A549 (cell line): ENCODE measurements around the gene GALR3. TPM values are rescaled to one million over a fixed set of nuclear protein-coding genes. Genes with fewer than 3 reads are reported as not detected.

Experiments used
- ATAC-seq, 2 experiments: fragments of 200-7000 bp in 1 of 2; fragments of >200 bp in 1 of 2; cut with Nextera tagmentation in 1 of 2; cut with Tn5 transposase in 1 of 2; 3 replicates each; pipeline versions ENCODE4 v1.8.0 to v1.9.1; 2018 to 2020; ENCODE audit warnings: mild to moderate bottlenecking in 1 of 2, moderate library complexity in 1 of 2
- CTCF ChIA-PET: fragments of 300-600 bp; sonication (Branson Sonifier 250); formaldehyde crosslinking; extraction: SDS; loops from one replicate; lab custom pipeline; 2021; ENCODE audit warnings: antibody characterized with exemption, inconsistent platforms; lab: Yijun Ruan, JAX
- POLR2A ChIA-PET: fragments of 350-600 bp; formaldehyde crosslinking; extraction: SDS; loops from one replicate; lab custom pipeline; 2021; ENCODE audit warnings: antibody characterized with exemption, inconsistent platforms; lab: Yijun Ruan, JAX
- DNase-seq, 2 experiments: peaks; one replicate each; pipeline versions ENCODE4 v3.0.0 to v3.0.0-alpha.2; 2011 to 2016; ENCODE audit warnings: low read depth in 1 of 2, low spot score in 1 of 2
- FAIRE-seq: peaks from 2 replicates; lab custom pipeline; 2011; peaks lifted over from hg19 to GRCh38; lab: Jason Lieb, UNC
- H3K27ac ChIP-seq, 2 experiments: fragments of >200 bp; sonication (Bioruptor Twin); formaldehyde crosslinking; 3 replicates each; pipeline ENCODE4 v1.5.1; 2016 to 2017
- H3K4me1 ChIP-seq: fragments of >200 bp; sonication (Bioruptor Twin); formaldehyde crosslinking; 3 replicates; pipeline ENCODE4 v1.6.1; 2016
- H3K4me2 ChIP-seq: fragments of >200 bp; sonication (Bioruptor Twin); formaldehyde crosslinking; 3 replicates; pipeline ENCODE4 v1.6.1; 2016
- H3K4me3 ChIP-seq: fragments of >200 bp; sonication (Bioruptor Twin); formaldehyde crosslinking; 3 replicates; pipeline ENCODE4 v1.5.1; 2016
- H3K9me3 ChIP-seq: fragments of >200 bp; sonication (Bioruptor Twin); formaldehyde crosslinking; 3 replicates; pipeline ENCODE4 v1.6.1; 2016
- ATOH8 ChIP-seq: fragments of 250-450 bp; sonication (Bioruptor Pico); IDR thresholded peaks from 2 replicates; pipeline ENCODE4 v1.5.0; 2020; ENCODE audit warnings: low read depth, mild to moderate bottlenecking, moderate library complexity
- BCL3 ChIP-seq: fragments of >200 bp; sonication (Bioruptor Twin); formaldehyde crosslinking; IDR thresholded peaks from 3 replicates; pipeline ENCODE4 v1.6.1; 2016
- CBX2 ChIP-seq: fragments of 200-600 bp; sonication (generic); IDR thresholded peaks from 2 replicates; pipeline ENCODE4 v1.6.1; 2016; ENCODE audit warnings: low read depth, mild to moderate bottlenecking, borderline replicate concordance
- CBX8 ChIP-seq: fragments of 200-600 bp; sonication (generic); IDR thresholded peaks from 2 replicates; pipeline ENCODE4 v1.6.1; 2016
- CHD2 ChIP-seq: fragments of 150-350 bp; IDR thresholded peaks from 2 replicates; pipeline ENCODE4 v1.6.1; 2014; ENCODE audit warnings: low read length; ENCODE audit not compliant: partially characterized antibody
- E2F6 ChIP-seq: IDR thresholded peaks from 2 replicates; pipeline ENCODE4 v1.6.1; 2012; ENCODE audit warnings: low read depth, borderline replicate concordance
- EHF ChIP-seq: fragments of 250-450 bp; sonication (Bioruptor Pico); IDR thresholded peaks from 2 replicates; pipeline ENCODE4 v1.5.0; 2020; ENCODE audit warnings: mild to moderate bottlenecking
- EHMT2 ChIP-seq: fragments of 200-600 bp; sonication (generic); IDR thresholded peaks from 2 replicates; pipeline ENCODE4 v1.6.1; 2016; ENCODE audit warnings: antibody characterized with exemption, low read depth, mild to moderate bottlenecking, moderate library complexity
- ESRRA ChIP-seq: fragments of 150-350 bp; IDR thresholded peaks from 2 replicates; pipeline ENCODE4 v1.6.1; 2014; ENCODE audit warnings: mild to moderate bottlenecking, low read length, borderline replicate concordance
- JUN ChIP-seq, 2 experiments: fragments of >200 bp; sonication (Bioruptor Twin); formaldehyde crosslinking; IDR thresholded peaks; 2 replicates in 1 of 2; 3 replicates in 1 of 2; pipeline ENCODE4 v1.6.1; 2016 to 2017
- JUNB ChIP-seq: fragments of >200 bp; sonication (Bioruptor Twin); formaldehyde crosslinking; IDR thresholded peaks from 2 replicates; pipeline ENCODE4 v1.6.1; 2016
- KDM5A ChIP-seq: fragments of 200-600 bp; sonication (generic); IDR thresholded peaks from 2 replicates; pipeline ENCODE4 v1.6.1; 2016; ENCODE audit warnings: antibody characterized with exemption, mild to moderate bottlenecking
- MAFK ChIP-seq: fragments of 450-650 bp; IDR thresholded peaks from 2 replicates; pipeline ENCODE4 v1.6.1; 2014; ENCODE audit not compliant: partially characterized antibody
- MAX ChIP-seq: IDR thresholded peaks from 2 replicates; pipeline ENCODE4 v1.6.1; 2012
- MYC ChIP-seq: IDR thresholded peaks from 2 replicates; pipeline ENCODE4 v1.6.1; 2012; ENCODE audit warnings: mild to moderate bottlenecking, inconsistent platforms, low read length, improper control_type of control experiment, borderline replicate concordance
- NPAS2 ChIP-seq: fragments of 250-450 bp; sonication (Bioruptor Pico); IDR thresholded peaks from 2 replicates; pipeline ENCODE4 v1.8.0; 2022; ENCODE audit warnings: mild to moderate bottlenecking, moderate library complexity, borderline replicate concordance
- PHF8 ChIP-seq: fragments of 200-600 bp; sonication (generic); IDR thresholded peaks from 2 replicates; pipeline ENCODE4 v1.6.1; 2016; ENCODE audit warnings: low read depth, mild to moderate bottlenecking, antibody characterized with exemption, moderate library complexity, borderline replicate concordance
- POLR2A ChIP-seq: IDR thresholded peaks from 2 replicates; pipeline ENCODE4 v1.6.1; 2012; ENCODE audit warnings: mild to moderate bottlenecking, low read length
- RARB ChIP-seq: fragments of 250-450 bp; sonication (Bioruptor Pico); IDR thresholded peaks from 2 replicates; pipeline ENCODE4 v1.8.0; 2021; ENCODE audit warnings: mild to moderate bottlenecking, moderate library complexity
- RCOR1 ChIP-seq: fragments of 150-350 bp; IDR thresholded peaks from 2 replicates; pipeline ENCODE4 v1.6.1; 2014; ENCODE audit warnings: antibody characterized with exemption, low read length, low read depth
- REST ChIP-seq: fragments of 200-600 bp; sonication (generic); IDR thresholded peaks from 2 replicates; pipeline ENCODE4 v1.6.1; 2016; ENCODE audit warnings: antibody characterized with exemption, mild to moderate bottlenecking, moderate library complexity
- RFX5 ChIP-seq: fragments of 450-650 bp; IDR thresholded peaks from 2 replicates; pipeline ENCODE4 v1.7.1; 2014; ENCODE audit warnings: antibody characterized with exemption, mild to moderate bottlenecking, moderate library complexity
- TFCP2L1 ChIP-seq: fragments of 250-450 bp; sonication (Bioruptor Pico); IDR thresholded peaks from 2 replicates; pipeline ENCODE4 v1.5.0; 2021; ENCODE audit warnings: mild to moderate bottlenecking
- ZFP36 ChIP-seq: fragments of 450-650 bp; IDR thresholded peaks from 2 replicates; pipeline ENCODE4 v1.6.1; 2014; ENCODE audit warnings: borderline replicate concordance; ENCODE audit not compliant: partially characterized antibody
- ZSCAN20 ChIP-seq: fragments of 250-450 bp; sonication (Bioruptor Pico); IDR thresholded peaks from 2 replicates; pipeline ENCODE4 v1.8.0; 2022; ENCODE audit warnings: mild to moderate bottlenecking, moderate library complexity
- WGBS: methylation state at CpG from one replicate; pipeline ENCODE4 v1.1.6; 2017; ENCODE audit errors: missing lambda C conversion rate; 5-methylcytosine and 5-hydroxymethylcytosine counted together
- polyA plus RNA-seq, 4 experiments: library from polyadenylated mRNA; depleted of rRNA in 3 of 4; stranded (reverse); fragments of >200 nt; fragmentation: RNase III in 1 of 4; extraction: RNeasy Plus Mini Kit Qiagen cat#74134 plus additional on column Dnase treatment in 1 of 4; gene quantifications; 2 replicates in 3 of 4; 3 replicates in 1 of 4; pipeline ENCODE4 v1.2.3, GENCODE V29; 2011 to 2017

GALR3 gene
- polyA plus RNA-seq, 2 of the 4 experiments (the other 2 are of a cell fraction), result not detected

GRCh38 chr22:37848587-37849088 lies 25.5 kb downstream of the GALR3 start:
- FAIRE-seq (no peak), ATAC-seq (no peak; a peak in 2 of 6 replicates), DNase-seq (peak in 1 of 2 experiments; percentile 42)
- POLR2A ChIA-PET, result no interaction called here
- Histone ChIP-seq H3K9me3 (no peaks in the 10 kb centered on the region), H3K4me1 (peaks cover 11% of the 10 kb centered on the region; the same call in 2 of the 3 replicates), H3K27ac (peak overlapping the region; percentile 93 to 94), H3K4me3 (peak overlapping the region; percentile 86)
- CTCF ChIA-PET, result interaction anchor here (3.0 kb wide), 1 partner anchor 31 kb away, joined by 10 read pairs; no protein-coding TSS in a partner anchor
- no peak for TF ChIP-seq NPAS2
- no peak for TF ChIP-seq ZFP36
- no peak for TF ChIP-seq ZSCAN20 (CRISPR knock-in tag)
- no peak for TF ChIP-seq MYC
- TF ChIP-seq PHF8, result no peak
- TF ChIP-seq RCOR1, result no peak
- no peak for TF ChIP-seq ATOH8 (CRISPR knock-in tag)
- peak; percentile 73 for TF ChIP-seq REST
- no peak for TF ChIP-seq EHF (CRISPR knock-in tag)
- no peak for TF ChIP-seq KDM5A
- no peak for TF ChIP-seq TFCP2L1 (CRISPR knock-in tag)
- peak; percentile 72 for TF ChIP-seq CHD2
- no peak for TF ChIP-seq CBX2
- 0 out of 5 replicates have a peak, but pooled peaks of 1 of the 2 experiments have one; percentile 0 for TF ChIP-seq JUN (IDR thresholded peaks at IDR 0.05)
- TF ChIP-seq MAFK, result no peak
- no peak for TF ChIP-seq JUNB
- TF ChIP-seq, all 56 proteins: peak for 3
- WGBS, result 35% methylated on average over 27 of the region's 27 CpGs
- peak overlapping the region; percentile 59 for H3K4me2 ChIP-seq

- no peak for FAIRE-seq
- 3% methylated on average over 26 of the region's 49 CpGs for WGBS
- peak; percentile 90 for DNase-seq
- CTCF ChIA-PET, result interaction anchor here (4.7 kb wide), 1 partner anchor 14 kb away, joined by 46 read pairs; no protein-coding TSS in a partner anchor
- Histone ChIP-seq H3K9me3 (no peaks in the 10 kb centered on the region), H3K4me2 (peak within 1 kb of the TSS; percentile 98)
- TF ChIP-seq RARB (CRISPR knock-in tag) (no peak), MYC (0 out of 2 replicates have a peak, but pooled peaks have one; percentile 8), E2F6 (peak; percentile 69; the same call in 1 of the 2 replicates), MAX (peak; percentile 82), BCL3 (peak; percentile 84; the same call in 2 of the 3 replicates), ESRRA (no peak), EHMT2 (no peak), KDM5A (no peak), RFX5 (no peak), PHF8 (0 out of 2 replicates have a peak, but pooled peaks have one; percentile 45), JUN (IDR thresholded peaks at IDR 0.05) (peak in 1 of 2 experiments; percentile 90; a peak in 3 of 5 replicates), MAFK (no peak), POLR2A (peak; percentile 69), CBX8 (no peak)
- TF ChIP-seq, all 56 proteins: peak for 7
- H3K27ac ChIP-seq, result peak within 1 kb of the TSS; percentile 93 to 94
- peak within 1 kb of the TSS; percentile 86 for H3K4me3 ChIP-seq
- ATAC-seq, result peak; percentile 92 to 95
- POLR2A ChIA-PET, result no interaction called here
- peaks cover 11% of the 10 kb centered on the region; the same call in 2 of the 3 replicates for H3K4me1 ChIP-seq
These were observed 26.0 kb downstream of the GALR3 start, which contains the start of gene EIF3L for GRCh38 chr22:37849089-37849751. Gene EIF3L (plus strand): TSS chr22:37849419. CDS start chr22:37849450, 31 bp downstream.
